22Rv1 (cell line): ENCODE results near the gene ANO9.

ENCODE experiments used
- ZFX ChIP-seq: fragments of 450-650 bp; IDR thresholded peaks from 2 replicates; pipeline ENCODE4 v1.6.1; 2017; ENCODE audit warnings: antibody characterized with exemption, borderline replicate concordance
- TF ChIP-seq, protein P1 (sequence below): fragments of 450-650 bp; IDR thresholded peaks from 2 replicates; pipeline ENCODE4 v1.5.1; 2017; ENCODE audit warnings: mild to moderate bottlenecking

DNA sequence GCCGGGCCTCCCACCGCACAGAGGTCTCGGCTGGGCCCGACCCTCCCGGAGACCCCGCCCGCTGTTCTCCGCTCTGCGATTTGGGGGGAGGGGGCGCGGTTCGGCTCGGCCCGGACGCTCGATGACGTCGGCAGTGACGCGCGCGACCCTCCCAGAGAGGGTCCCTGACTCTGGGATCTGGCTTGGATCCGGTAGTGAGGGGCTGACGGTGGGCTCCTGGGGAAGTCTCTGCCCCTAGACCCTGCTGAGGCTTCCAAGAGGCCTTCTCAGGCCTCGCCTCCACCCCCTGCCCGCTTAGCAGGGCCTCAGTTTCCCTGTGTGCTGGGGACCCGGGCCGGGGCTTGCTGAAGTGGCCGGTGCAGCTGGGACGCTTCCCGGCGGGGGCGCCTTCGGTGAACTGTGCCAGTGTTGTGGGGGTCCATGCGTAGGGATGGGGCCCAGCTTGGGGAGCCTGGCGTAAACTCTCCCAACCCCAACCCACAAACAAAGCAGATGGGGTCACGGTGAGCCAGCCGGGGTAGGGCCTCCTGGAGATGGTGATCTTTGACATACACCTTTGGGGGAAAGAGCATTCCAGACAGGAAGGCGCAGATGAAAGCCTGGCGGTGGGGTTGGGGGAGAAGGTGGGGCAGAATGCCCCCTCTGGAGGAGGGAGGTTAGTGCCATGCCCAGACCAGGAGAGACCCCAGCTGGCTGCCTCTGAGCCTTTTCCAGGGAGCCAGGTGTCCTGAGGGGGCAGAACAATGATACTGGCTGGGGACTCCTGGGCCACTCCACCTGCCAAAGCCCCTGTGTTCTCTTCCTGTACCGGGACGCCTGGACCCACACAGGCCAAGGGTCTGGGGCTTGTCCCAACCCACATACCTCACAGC is 71.5 kb downstream of the ANO9 start:
- TF ChIP-seq, protein P1, sequence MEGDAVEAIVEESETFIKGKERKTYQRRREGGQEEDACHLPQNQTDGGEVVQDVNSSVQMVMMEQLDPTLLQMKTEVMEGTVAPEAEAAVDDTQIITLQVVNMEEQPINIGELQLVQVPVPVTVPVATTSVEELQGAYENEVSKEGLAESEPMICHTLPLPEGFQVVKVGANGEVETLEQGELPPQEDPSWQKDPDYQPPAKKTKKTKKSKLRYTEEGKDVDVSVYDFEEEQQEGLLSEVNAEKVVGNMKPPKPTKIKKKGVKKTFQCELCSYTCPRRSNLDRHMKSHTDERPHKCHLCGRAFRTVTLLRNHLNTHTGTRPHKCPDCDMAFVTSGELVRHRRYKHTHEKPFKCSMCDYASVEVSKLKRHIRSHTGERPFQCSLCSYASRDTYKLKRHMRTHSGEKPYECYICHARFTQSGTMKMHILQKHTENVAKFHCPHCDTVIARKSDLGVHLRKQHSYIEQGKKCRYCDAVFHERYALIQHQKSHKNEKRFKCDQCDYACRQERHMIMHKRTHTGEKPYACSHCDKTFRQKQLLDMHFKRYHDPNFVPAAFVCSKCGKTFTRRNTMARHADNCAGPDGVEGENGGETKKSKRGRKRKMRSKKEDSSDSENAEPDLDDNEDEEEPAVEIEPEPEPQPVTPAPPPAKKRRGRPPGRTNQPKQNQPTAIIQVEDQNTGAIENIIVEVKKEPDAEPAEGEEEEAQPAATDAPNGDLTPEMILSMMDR: no peak
- no peak for TF ChIP-seq ZFX
